Measurements from ENCODE around the gene VCP. TPM values are rescaled to one million over a fixed set of nuclear protein-coding genes. Genes with fewer than 3 reads are reported as not detected.

VCP gene
- total RNA-seq, 1 experiment from 2014 or later, result 170 TPM

- ChIA-PET CTCF (interaction anchor here (0.8 to 2.9 kb wide), 7 partner anchors 15 to 172 kb away, joined by 3 to 13 read pairs (median 3); partner anchors contain the start of genes ATOSB, DNAJB5 and PIGO), POLR2A (interaction anchor here (0.7 to 1.8 kb wide), 9 partner anchors 8 to 619 kb away, joined by 3 to 11 read pairs (median 3); partner anchors contain the start of genes ATOSB and FANCG), RAD21 (ENCODE audit: low non-redundant PET in 1 of 2, low total read pairs in 2 of 2, uncharacterized antibody in 2 of 2, unreplicated experiment in 2 of 2) (no interaction called here)
- intact Hi-C loops (cut with micrococcal nuclease), result loop anchor here (2.0 kb wide), 1 partner anchor 39 kb away; no protein-coding TSS in a partner anchor
- Histone ChIP-seq H3K36me3 (ENCODE audit: control insufficient read depth in 1 of 2, insufficient read depth in 2 of 2, low read length in 2 of 2) (peaks cover 18 to 62% of the 10 kb centered on the region in 2 experiments), H3K9ac (ENCODE audit: low read length) (peak overlapping the region; percentile 97), H4K20me1 (ENCODE audit: insufficient read depth) (peaks cover 25% of the 10 kb centered on the region; the same call in 1 of the 2 replicates), H3K9me3 (ENCODE audit: control insufficient read depth in 1 of 2, insufficient read depth in 1 of 2, low read depth in 1 of 2, low read length in 2 of 2) (no peaks in the 10 kb centered on the region), H3K9me2 (ENCODE audit: insufficient read depth) (no peaks in the 10 kb centered on the region), H3K27ac (ENCODE audit: low read depth, low read length) (peak overlapping the region; percentile 100), H3K27me3 (ENCODE audit: insufficient read depth, low read length) (no peaks in the 10 kb centered on the region), H3K4me2 (ENCODE audit: low read length) (peak overlapping the region; percentile 81), H3K79me2 (ENCODE audit: insufficient read depth, low read length) (peaks cover 64% of the 10 kb centered on the region), H3K4me3 (replicated peaks in 1 of 2; ENCODE audit: low read depth in 1 of 2, low read length in 2 of 2) (peak overlapping the region; percentile 92 to 95), H3K4me1 (ENCODE audit: control insufficient read depth in 1 of 2, insufficient read depth in 2 of 2, low read length in 2 of 2) (peaks cover 11 to 24% of the 10 kb centered on the region in 2 experiments), H2AFZ (ENCODE audit: low read depth, low read length, poor library complexity, severe bottlenecking) (no peak overlapping the region)
- TF ChIP-seq EZH2phosphoT487 (IDR thresholded peaks at IDR 0.05; ENCODE audit: borderline replicate concordance) (no peak), ZFX (IDR thresholded peaks at IDR 0.05) (peak; percentile 100), CTCF (IDR thresholded peaks at IDR 0.05 in 2 of 3, conservative IDR thresholded peaks at IDR 0.05 in 1 of 3; ENCODE audit: borderline replicate concordance in 1 of 3, insufficient read depth in 1 of 3, low read depth in 2 of 3, low read length in 2 of 3) (peak in 1 of 3 experiments; percentile 29; a peak in 1 of 6 replicates), POLR2A (IDR thresholded peaks at IDR 0.05; ENCODE audit: borderline replicate concordance, extremely low read depth, insufficient read depth, insufficient read length) (no peak)
- ATAC-seq (peak; percentile 75), DNase-seq (ENCODE audit: low read depth, low spot score) (peak; percentile 62)
- no TSS peak for BruUV-seq (replicated peaks)
Observed at GRCh38 chr9:35071814-35072460, 488 bp downstream of the VCP start.
